GM12878 (cell line): ENCODE data around the gene ANO7. TPM values are rescaled to one million over a fixed set of nuclear protein-coding genes. Genes with fewer than 3 reads are reported as not detected.

ENCODE experiments used
- ATAC-seq: fragments of 200-7000 bp; cut with Tn5 transposase; 3 replicates; pipeline ENCODE4 v1.9.1; 2020; ENCODE audit warnings: mild to moderate bottlenecking, moderate library complexity
- BruUV-seq: library from RNA; stranded (reverse); fragments of 400-500 nt; replicated peaks from 2 replicates; lab custom pipeline; 2021; lab: Mats Ljungman, UMichigan
- CTCF ChIA-PET: fragments of 300-600 bp; sonication (Branson Sonifier 250); formaldehyde crosslinking; extraction: SDS; loops from one replicate; lab custom pipeline; 2021; ENCODE audit warnings: inconsistent platforms; lab: Yijun Ruan, JAX
- POLR2A ChIA-PET: fragments of 350-600 bp; formaldehyde crosslinking; extraction: SDS; loops from one replicate; lab custom pipeline; 2021; ENCODE audit warnings: inconsistent platforms; lab: Charles Lee
- RAD21 ChIA-PET: fragments of 300-600 bp; sonication (Branson Sonifier 250); formaldehyde crosslinking; loops from one replicate; lab custom pipeline; 2023; ENCODE audit warnings: antibody characterized with exemption; ENCODE audit not compliant: unreplicated experiment; lab: Charles Lee
- SMC1A ChIA-PET: fragments of 300-600 bp; sonication (Branson Sonifier 250); formaldehyde crosslinking; loops from one replicate; lab custom pipeline; 2023; ENCODE audit not compliant: unreplicated experiment, uncharacterized antibody; lab: Charles Lee
- DNase-seq: peaks from one replicate; pipeline ENCODE4 v3.0.0-alpha.2; 2011; ENCODE audit warnings: low read depth, low spot score
- FAIRE-seq: peaks from 3 replicates; lab custom pipeline; 2011; peaks lifted over from hg19 to GRCh38; lab: Jason Lieb, UNC
- H2AFZ ChIP-seq: 2 replicates; pipeline ENCODE4 v1.6.0; 2011; ENCODE audit warnings: low read depth, low read length, control low read depth; ENCODE audit not compliant: control insufficient read depth
- H3K27ac ChIP-seq: 2 replicates; pipeline ENCODE4 v1.5.1; 2011; ENCODE audit warnings: control low read depth; ENCODE audit not compliant: control insufficient read depth, insufficient read depth
- H3K27me3 ChIP-seq, 2 experiments: replicated peaks in 1 of 2; 2 replicates each; pipeline versions ENCODE4 v1.6.0 to v1.6.1; 2011; ENCODE audit warnings: low read length in 1 of 2; ENCODE audit not compliant: control insufficient read depth in 2 of 2, insufficient read depth in 2 of 2
- H3K36me3 ChIP-seq, 2 experiments: 2 replicates each; pipeline ENCODE4 v1.5.1; 2011; ENCODE audit warnings: low read length in 1 of 2; ENCODE audit not compliant: control insufficient read depth in 2 of 2, insufficient read depth in 2 of 2
- H3K4me1 ChIP-seq: 2 replicates; pipeline ENCODE4 v1.6.1; 2011; ENCODE audit warnings: mild to moderate bottlenecking, low read length, moderate library complexity, mixed read lengths; ENCODE audit not compliant: control insufficient read depth, insufficient read depth
- H3K4me2 ChIP-seq: 2 replicates; pipeline ENCODE4 v1.6.0; 2011; ENCODE audit warnings: control low read depth; ENCODE audit not compliant: control insufficient read depth, insufficient read depth
- H3K4me3 ChIP-seq: fragments of 200-600 bp; sonication (generic); 2 replicates; pipeline ENCODE4 v1.5.1; 2016
- H3K79me2 ChIP-seq: 2 replicates; pipeline ENCODE4 v1.6.0; 2011; ENCODE audit warnings: low read length; ENCODE audit not compliant: control insufficient read depth, insufficient read depth
- H3K9ac ChIP-seq: 2 replicates; pipeline ENCODE4 v1.8.0; 2011; ENCODE audit warnings: low read length, control low read depth, mixed read lengths; ENCODE audit not compliant: control insufficient read depth, insufficient read depth
- H3K9me3 ChIP-seq: replicated peaks from 3 replicates; pipeline ENCODE4 v1.5.1; 2011; ENCODE audit warnings: mild to moderate bottlenecking, low read length; ENCODE audit not compliant: control insufficient read depth, insufficient read depth
- H4K20me1 ChIP-seq: 2 replicates; pipeline ENCODE4 v1.6.0; 2011; ENCODE audit not compliant: control insufficient read depth, insufficient read depth
- CTCF ChIP-seq, 3 experiments: IDR thresholded peaks in 2 of 3; conservative IDR thresholded peaks in 1 of 3; 2 replicates each; pipeline ENCODE4 v1.5.1; 2011; ENCODE audit warnings: low read depth in 3 of 3, low read length in 3 of 3, mild to moderate bottlenecking in 3 of 3, control low read depth in 2 of 3, moderate library complexity in 2 of 3, inconsistent platforms in 1 of 3, mixed read lengths in 1 of 3; ENCODE audit not compliant: control insufficient read depth in 2 of 3, insufficient read depth in 1 of 3; ENCODE audit errors: extremely low read depth in 1 of 3
- EGR1 ChIP-seq, 2 experiments: IDR thresholded peaks; 1 replicate in 1 of 2; 2 replicates in 1 of 2; pipeline ENCODE4 v1.6.1; 2011 to 2012; ENCODE audit warnings: low read depth in 2 of 2, low read length in 2 of 2, borderline replicate concordance in 1 of 2, mild to moderate bottlenecking in 1 of 2, moderate library complexity in 1 of 2
- IKZF1 ChIP-seq: fragments of 450-650 bp; conservative IDR thresholded peaks from 2 replicates; pipeline ENCODE4 v1.6.1; 2017; ENCODE audit warnings: antibody characterized with exemption, mild to moderate bottlenecking
- SP1 ChIP-seq: IDR thresholded peaks from one replicate; pipeline ENCODE4 v1.6.1; 2011; ENCODE audit warnings: low read depth, low read length
- whole genome bisulfite sequencing: methylation state at CpG from one replicate; pipeline ENCODE4 v1.1.6; 2016; ENCODE audit warnings: low lambda C conversion rate; ENCODE audit not compliant: insufficient replicate concordance, insufficient coverage; ENCODE audit errors: missing lambda C conversion rate; 5-methylcytosine and 5-hydroxymethylcytosine counted together
- in situ Hi-C: fragments of 300-500 bp; cut with MboI; formaldehyde crosslinking; loops from 9 replicates; pipeline ENCODE4 v1.14.3; 2018; ENCODE audit warnings: mixed read lengths
- intact Hi-C: fragments of 100-400 bp; cut with micrococcal nuclease; formaldehyde crosslinking; loops from one replicate; pipeline ENCODE4 v1.14.2; 2022; ENCODE audit not compliant: unreplicated experiment
- polyA plus RNA-seq, 11 experiments: library from polyadenylated mRNA; depleted of rRNA in 4 of 11; unstranded in 6 of 11; stranded (reverse) in 5 of 11; fragments of >200 nt; fragmentation: Nextera tagmentation in 4 of 11; fragmentation: Illumina TruSeq in 1 of 11; extraction: Ambion mirVana in 4 of 11; extraction: Trizol in 1 of 11; gene quantifications; 1 replicate in 1 of 11; 2 replicates in 10 of 11; pipeline versions ENCODE4 v1.2.1 to v1.2.3, GENCODE V29; 2011 to 2016; ENCODE audit warnings: inconsistent platforms in 2 of 11, missing spikeins in 2 of 11, low read depth in 1 of 11
- total RNA-seq, 4 experiments: library from RNA; depleted of rRNA in 3 of 4; stranded (reverse); fragments of >200 nt in 3 of 4; fragmentation: Illumina TruSeq in 1 of 4; extraction: Trizol in 1 of 4; gene quantifications; 2 replicates each; pipeline versions ENCODE4 v1.2.1 to v1.2.3, GENCODE V29; 2013 to 2021

Gene ANO7
- total and polyA plus RNA-seq, 10 of the 15 experiments (the other 5 are each of a cell fraction or from before 2014, with no cell fraction given) = 0.08 to 1.4 (median 0.44) TPM

- 48% methylated on average over 21 of the region's 21 CpGs for WGBS
- Histone ChIP-seq H2AFZ (no peak overlapping the region), H3K9me3 (no peaks in the 10 kb centered on the region), H3K79me2 (no peaks in the 10 kb centered on the region), H3K4me2 (no peak overlapping the region), H3K27ac (no peak overlapping the region), H3K4me3 (no peak overlapping the region), H3K4me1 (no peaks in the 10 kb centered on the region), H4K20me1 (no peaks in the 10 kb centered on the region), H3K27me3 (no peaks in the 10 kb centered on the region), H3K9ac (no peak overlapping the region), H3K36me3 (no peaks in the 10 kb centered on the region)
- RAD21 ChIA-PET = no interaction called here
- BruUV-seq = no TSS peak
- SMC1A ChIA-PET = no interaction called here
- TF ChIP-seq CTCF (IDR thresholded peaks at IDR 0.05 in 2 of 3, conservative IDR thresholded peaks at IDR 0.05 in 1 of 3; ENCODE audit: control insufficient read depth in 2 of 3, extremely low read depth in 1 of 3, insufficient read depth in 1 of 3, low read depth in 3 of 3, low read length in 3 of 3) (no peak), IKZF1 (no peak)
- POLR2A ChIA-PET = no interaction called here
- CTCF ChIA-PET = no interaction called here
- no peak; the same call in 2 of the 3 replicates for ATAC-seq
- no peak for DNase-seq
- no peak for FAIRE-seq
- in situ Hi-C loops (no loop called here), intact Hi-C loops (no loop called here)
These were observed 12.4 kb downstream of the ANO7 start for GRCh38 chr2:241200822-241201395.

- H3K79me2 ChIP-seq = no peaks in the 10 kb centered on the region
- no TSS peak for BruUV-seq
- WGBS = 64% methylated on average over 23 of the region's 24 CpGs
- H3K27ac ChIP-seq = no peak overlapping the region
- no peaks in the 10 kb centered on the region for H3K36me3 ChIP-seq
- H3K4me3 ChIP-seq = no peak overlapping the region
- intact Hi-C loops = no loop called here
- ChIA-PET POLR2A (no interaction called here), RAD21 (no interaction called here), CTCF (no interaction called here), SMC1A (no interaction called here)
- TF ChIP-seq SP1 = no peak
- TF ChIP-seq EGR1 (IDR thresholded peaks at IDR 0.05; ENCODE audit: borderline replicate concordance in 1 of 2, low read depth in 2 of 2, low read length in 2 of 2) = no peak
- H3K4me2 ChIP-seq = no peak overlapping the region
- H2AFZ ChIP-seq = no peak overlapping the region
- no peak for DNase-seq
- in situ Hi-C loops = no loop called here
- no peaks in the 10 kb centered on the region for H4K20me1 ChIP-seq
- H3K4me1 ChIP-seq = no peaks in the 10 kb centered on the region
- no peak overlapping the region for H3K9ac ChIP-seq
- ATAC-seq = no peak
- FAIRE-seq = no peak
- no peaks in the 10 kb centered on the region for H3K9me3 ChIP-seq
- no peaks in the 10 kb centered on the region for H3K27me3 ChIP-seq
These were observed 13.2 kb downstream of the ANO7 start for GRCh38 chr2:241201445-241202267.
